Measurements from ENCODE around the gene ACTL6B. TPM values are rescaled to one million over a fixed set of nuclear protein-coding genes. Genes with fewer than 3 reads are reported as not detected.

Gene ACTL6B
- total RNA-seq, 1 donor from 2014 or later, result 2.4 TPM

DNA sequence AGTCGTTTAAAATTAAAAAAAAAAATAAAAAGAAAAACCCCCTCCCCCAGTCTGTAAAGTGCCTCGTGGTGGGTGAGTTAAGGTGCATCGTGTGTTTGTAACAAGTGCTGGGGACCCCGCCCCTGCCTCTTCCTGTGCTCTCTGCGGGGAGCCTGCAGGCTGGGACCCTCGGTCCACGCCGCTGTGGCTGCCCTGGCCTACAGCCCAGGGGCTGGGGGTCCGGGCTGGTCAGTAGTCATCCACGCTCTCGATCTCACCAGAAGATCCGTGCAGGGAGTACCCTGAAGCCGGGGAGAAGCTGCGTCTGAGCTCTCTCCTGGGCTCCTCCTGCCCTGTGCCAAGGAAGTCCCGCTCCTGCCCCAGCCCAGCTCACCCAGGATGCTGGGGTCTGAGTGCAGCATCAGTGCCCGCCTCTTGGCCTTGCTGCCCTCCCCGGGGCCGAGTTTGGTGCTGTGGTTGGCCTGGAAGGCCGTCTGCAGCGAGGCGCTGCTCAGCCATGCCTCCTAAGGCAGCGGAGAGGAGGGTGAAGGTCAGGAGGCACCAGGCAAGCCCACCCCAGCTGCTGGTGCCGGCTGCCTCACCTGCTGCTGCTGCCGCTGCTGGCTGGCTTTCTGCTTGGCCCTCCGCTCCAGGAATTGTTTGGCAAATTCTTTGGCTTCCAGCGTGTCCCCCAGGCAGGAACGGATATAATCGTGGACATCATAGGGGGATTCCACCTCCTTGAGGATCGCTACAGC is 25.4 kb upstream of the ACTL6B start:
- H3K9me3 Mint-ChIP-seq, result no peaks in the 10 kb centered on the region
- no peak overlapping the region for H3K27ac Mint-ChIP-seq
- no peak overlapping the region for H3K4me3 Mint-ChIP-seq
- DNase-seq (ENCODE audit: extremely low spot score, unreplicated experiment), result no peak
- peaks cover 3% of the 10 kb centered on the region for H3K36me3 Mint-ChIP-seq
- peaks cover 10% of the 10 kb centered on the region for H3K4me1 Mint-ChIP-seq (ENCODE audit: unreplicated experiment)
- TF ChIP-seq, protein P1, sequence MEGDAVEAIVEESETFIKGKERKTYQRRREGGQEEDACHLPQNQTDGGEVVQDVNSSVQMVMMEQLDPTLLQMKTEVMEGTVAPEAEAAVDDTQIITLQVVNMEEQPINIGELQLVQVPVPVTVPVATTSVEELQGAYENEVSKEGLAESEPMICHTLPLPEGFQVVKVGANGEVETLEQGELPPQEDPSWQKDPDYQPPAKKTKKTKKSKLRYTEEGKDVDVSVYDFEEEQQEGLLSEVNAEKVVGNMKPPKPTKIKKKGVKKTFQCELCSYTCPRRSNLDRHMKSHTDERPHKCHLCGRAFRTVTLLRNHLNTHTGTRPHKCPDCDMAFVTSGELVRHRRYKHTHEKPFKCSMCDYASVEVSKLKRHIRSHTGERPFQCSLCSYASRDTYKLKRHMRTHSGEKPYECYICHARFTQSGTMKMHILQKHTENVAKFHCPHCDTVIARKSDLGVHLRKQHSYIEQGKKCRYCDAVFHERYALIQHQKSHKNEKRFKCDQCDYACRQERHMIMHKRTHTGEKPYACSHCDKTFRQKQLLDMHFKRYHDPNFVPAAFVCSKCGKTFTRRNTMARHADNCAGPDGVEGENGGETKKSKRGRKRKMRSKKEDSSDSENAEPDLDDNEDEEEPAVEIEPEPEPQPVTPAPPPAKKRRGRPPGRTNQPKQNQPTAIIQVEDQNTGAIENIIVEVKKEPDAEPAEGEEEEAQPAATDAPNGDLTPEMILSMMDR (conservative IDR thresholded peaks at IDR 0.05), result no peak
- H3K27me3 Mint-ChIP-seq, result no peaks in the 10 kb centered on the region

DNA sequence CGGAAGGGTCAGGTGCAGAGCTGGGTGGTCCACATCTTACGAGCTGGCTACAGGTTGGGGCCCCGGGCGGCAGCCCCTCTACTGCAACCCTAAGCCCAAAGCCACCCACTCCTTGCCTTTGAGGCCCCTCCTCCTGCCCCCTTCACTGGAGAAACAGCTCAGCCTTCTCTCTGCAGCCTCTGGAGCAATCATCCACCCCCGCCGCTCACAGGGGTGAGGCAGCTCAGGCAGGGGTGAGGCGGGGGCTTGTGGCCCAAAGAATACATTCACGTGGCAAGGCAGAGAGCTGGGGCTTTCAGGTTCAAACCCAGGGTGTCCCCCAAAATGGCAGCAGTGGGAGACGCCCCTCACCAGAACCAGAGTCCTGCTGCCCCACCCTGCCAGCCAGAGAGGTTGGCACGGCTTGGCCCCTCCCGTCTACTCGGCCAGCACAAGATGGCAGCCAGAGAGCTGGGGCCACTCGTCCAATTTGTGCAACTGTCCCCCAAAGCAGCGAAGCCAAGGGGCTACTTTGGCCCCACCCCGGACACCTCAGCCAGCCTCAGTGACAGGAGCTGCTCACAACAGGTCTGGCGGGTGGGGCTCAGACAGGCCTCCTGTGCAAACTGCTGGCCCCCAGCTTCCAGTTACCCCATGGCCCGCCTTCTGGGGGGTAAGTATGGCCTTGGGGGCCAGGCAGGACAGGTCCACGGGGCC is 24.5 kb upstream of the ACTL6B start:
- H3K4me3 Mint-ChIP-seq, result no peak overlapping the region
- peaks cover 3% of the 10 kb centered on the region for H3K36me3 Mint-ChIP-seq
- H3K27ac Mint-ChIP-seq, result peak overlapping the region; percentile 71
- no peaks in the 10 kb centered on the region for H3K9me3 Mint-ChIP-seq
- H3K4me1 Mint-ChIP-seq (ENCODE audit: unreplicated experiment), result peaks cover 10% of the 10 kb centered on the region
- H3K27me3 Mint-ChIP-seq, result no peaks in the 10 kb centered on the region
- TF ChIP-seq, protein P1 (conservative IDR thresholded peaks at IDR 0.05), result no peak
- no peak for DNase-seq (ENCODE audit: extremely low spot score, unreplicated experiment)

DNA sequence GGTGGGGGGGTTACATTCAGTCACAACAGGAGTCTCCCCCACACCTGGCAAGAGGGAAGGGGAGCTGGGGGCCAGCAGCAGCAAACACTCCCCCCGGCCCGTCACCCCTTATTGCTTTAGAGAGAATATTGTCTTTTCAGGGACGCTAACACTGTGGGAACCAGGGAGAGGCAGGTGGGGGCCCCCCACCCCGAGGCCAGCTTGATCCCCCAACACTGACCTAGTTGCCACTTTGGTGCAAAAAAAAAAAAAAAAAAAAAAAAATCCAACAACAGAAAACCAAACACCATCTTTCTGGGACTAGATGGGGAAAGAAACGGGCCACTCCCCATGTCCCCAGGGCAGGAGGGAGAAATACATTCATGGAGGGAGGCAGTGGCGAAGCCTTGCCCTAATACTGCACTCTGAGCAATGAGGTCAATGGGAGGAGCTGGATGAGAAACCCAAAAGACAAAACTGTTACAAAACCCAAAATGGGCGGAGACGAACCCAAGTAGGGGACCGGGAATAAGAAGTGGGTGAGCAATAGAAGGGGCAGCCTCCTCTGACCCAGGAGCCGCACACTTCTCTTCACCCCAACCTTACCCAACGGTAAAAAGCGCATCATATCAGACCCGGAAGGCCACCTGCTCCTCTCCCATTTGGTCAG is 23.8 kb upstream of the ACTL6B start:
- Mint-ChIP-seq H3K27ac (peak overlapping the region; percentile 71), H3K4me1 (ENCODE audit: unreplicated experiment) (peaks cover 10% of the 10 kb centered on the region), H3K36me3 (peaks cover 3% of the 10 kb centered on the region), H3K27me3 (no peaks in the 10 kb centered on the region), H3K9me3 (no peaks in the 10 kb centered on the region), H3K4me3 (peak overlapping the region; percentile 46)
- DNase-seq (ENCODE audit: extremely low spot score, unreplicated experiment), result no peak
- TF ChIP-seq, protein P1 (conservative IDR thresholded peaks at IDR 0.05), result no peak

DNA sequence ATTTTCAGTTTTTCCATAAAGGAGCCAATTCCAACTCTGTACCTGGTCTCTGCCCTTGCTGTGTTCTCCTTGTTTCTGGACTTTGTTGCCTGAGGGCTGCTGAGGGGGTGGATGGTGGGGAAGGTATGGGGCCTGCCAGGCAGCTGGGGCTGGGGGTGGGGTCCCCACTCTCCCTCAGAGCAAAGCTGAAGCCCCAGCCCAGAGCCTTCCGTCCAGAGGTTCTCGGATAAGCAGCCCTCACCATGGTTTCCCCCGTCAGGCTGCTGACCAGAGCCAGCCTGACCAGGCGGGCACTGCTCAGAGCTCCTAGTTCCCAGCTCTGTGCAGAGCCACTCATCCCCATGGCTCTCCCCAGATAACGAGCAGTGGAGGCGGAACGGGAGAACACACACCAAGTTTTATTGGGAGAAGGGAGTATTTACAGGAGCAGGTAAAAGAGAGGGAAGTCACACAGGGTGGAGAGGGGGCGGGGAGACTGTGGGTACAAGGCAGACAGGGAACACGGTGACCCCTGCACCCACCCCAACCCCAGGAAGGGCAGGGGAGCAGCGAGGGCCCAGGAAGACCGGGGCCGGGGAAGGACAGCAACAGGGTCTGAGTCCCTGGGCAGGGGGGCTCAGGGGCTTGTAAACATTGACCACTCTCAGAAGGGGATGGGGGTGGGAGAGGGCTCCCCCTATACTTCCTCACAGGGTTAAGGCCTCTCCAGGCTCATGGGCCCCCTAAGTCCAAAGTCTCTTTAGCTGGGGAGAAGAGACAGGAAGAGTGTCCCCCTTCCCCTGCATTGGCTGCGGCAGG is 23.1 kb upstream of the ACTL6B start:
- Mint-ChIP-seq H3K4me1 (ENCODE audit: unreplicated experiment) (peaks cover 10% of the 10 kb centered on the region), H3K27me3 (no peaks in the 10 kb centered on the region), H3K36me3 (peaks cover 3% of the 10 kb centered on the region), H3K27ac (no peak overlapping the region), H3K4me3 (no peak overlapping the region), H3K9me3 (no peaks in the 10 kb centered on the region)
- TF ChIP-seq, protein P1 (conservative IDR thresholded peaks at IDR 0.05), result no peak
- DNase-seq (ENCODE audit: extremely low spot score, unreplicated experiment), result no peak

DNA sequence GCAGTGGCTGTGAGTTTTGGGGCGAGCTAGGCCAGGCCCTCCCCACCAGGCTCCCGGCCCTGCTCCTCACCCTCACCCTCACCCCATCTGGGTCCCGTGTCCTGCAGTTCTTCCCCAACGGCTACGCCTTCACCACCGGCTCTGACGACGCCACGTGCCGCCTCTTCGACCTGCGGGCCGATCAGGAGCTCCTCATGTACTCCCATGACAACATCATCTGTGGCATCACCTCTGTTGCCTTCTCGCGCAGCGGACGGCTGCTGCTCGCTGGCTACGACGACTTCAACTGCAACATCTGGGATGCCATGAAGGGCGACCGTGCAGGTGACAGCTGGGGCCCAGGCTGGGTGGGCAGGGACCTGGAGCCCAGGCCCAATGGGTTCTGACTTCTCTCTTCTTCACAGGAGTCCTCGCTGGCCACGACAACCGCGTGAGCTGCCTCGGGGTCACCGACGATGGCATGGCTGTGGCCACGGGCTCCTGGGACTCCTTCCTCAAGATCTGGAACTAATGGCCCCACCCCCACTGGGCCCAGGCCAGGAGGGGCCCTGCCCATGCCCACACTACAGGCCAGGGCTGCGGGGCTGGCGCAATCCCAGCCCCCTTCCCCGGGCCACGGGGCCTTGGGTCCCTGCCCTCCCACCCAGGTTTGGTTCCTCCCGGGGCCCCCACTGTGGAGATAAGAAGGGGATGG is 22.2 kb upstream of the ACTL6B start:
- DNase-seq (ENCODE audit: extremely low spot score, unreplicated experiment), result no peak
- Mint-ChIP-seq H3K9me3 (no peaks in the 10 kb centered on the region), H3K36me3 (peaks cover 3% of the 10 kb centered on the region), H3K4me3 (peak overlapping the region; percentile 67), H3K27ac (peak overlapping the region; percentile 61), H3K4me1 (ENCODE audit: unreplicated experiment) (peaks cover 10% of the 10 kb centered on the region), H3K27me3 (no peaks in the 10 kb centered on the region)
- TF ChIP-seq, protein P1 (conservative IDR thresholded peaks at IDR 0.05), result no peak

Measured in type B pancreatic cell (in vitro differentiated cells).